ENCODE results near the gene SERPINH1.

- TF ChIP-seq CTCF (conservative IDR thresholded peaks at IDR 0.05; ENCODE audit: low read length) (no peak), EZH2phosphoT487 (IDR thresholded peaks at IDR 0.05; ENCODE audit: borderline replicate concordance) (no peak)
These were observed 35.9 kb upstream of the SERPINH1 start for GRCh38 chr11:75526192-75526541.

Measured in Loucy (cell line).